HG02852 (cell line): ENCODE measurements around the gene SEC62.

Experiments used
- ATAC-seq: cut with Tn5 transposase; IDR thresholded peaks from one replicate; pipeline ENCODE4 v1.9.1; 2021; ENCODE audit warnings: mild to moderate bottlenecking, moderate library complexity; ENCODE audit not compliant: unreplicated experiment

SEC62 gene, protein sequence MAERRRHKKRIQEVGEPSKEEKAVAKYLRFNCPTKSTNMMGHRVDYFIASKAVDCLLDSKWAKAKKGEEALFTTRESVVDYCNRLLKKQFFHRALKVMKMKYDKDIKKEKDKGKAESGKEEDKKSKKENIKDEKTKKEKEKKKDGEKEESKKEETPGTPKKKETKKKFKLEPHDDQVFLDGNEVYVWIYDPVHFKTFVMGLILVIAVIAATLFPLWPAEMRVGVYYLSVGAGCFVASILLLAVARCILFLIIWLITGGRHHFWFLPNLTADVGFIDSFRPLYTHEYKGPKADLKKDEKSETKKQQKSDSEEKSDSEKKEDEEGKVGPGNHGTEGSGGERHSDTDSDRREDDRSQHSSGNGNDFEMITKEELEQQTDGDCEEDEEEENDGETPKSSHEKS

GRCh38 chr3:169966428-169966950, at the start of gene SEC62:
SEC62 (plus strand) TSS chr3:169966807; CDS start chr3:169966823, 16 bp downstream.
- peak; percentile 87 for ATAC-seq

GRCh38 chr3:169923189-169923588, 43.4 kb upstream of the SEC62 start:
- ATAC-seq: no peak

GRCh38 chr3:169923831-169924230, 42.8 kb upstream of the SEC62 start:
- no peak for ATAC-seq

DNA sequence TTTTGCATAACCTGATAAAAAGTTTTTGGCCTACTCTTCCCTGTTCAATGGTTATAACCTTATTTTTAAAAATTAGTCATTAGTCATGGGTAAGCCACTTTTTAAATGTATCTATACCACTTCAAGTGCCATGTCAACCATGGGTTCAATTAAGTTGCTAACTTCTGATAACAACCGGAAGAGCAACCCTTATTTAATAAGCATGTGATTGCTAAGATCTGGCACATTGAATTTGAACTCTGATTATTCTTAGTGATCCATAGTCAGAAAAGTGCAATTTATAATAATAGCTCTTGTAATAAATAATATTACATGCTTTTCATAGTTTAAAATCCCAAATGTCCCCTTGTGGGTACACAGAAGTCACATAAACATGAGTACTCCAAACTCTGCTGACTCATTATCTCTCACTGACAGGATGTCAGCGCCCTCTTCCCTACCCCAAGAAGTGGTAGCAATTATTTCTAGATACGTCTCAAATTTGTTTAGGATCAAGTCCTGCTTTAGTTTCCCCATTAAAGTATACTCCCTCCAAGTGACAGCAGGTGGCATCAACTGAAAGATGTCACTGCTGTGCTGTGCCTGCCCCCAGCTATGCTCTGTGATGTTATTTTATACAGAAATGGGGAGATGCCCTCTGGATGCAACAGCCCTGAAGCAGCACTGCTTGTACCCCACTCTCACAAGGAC, 36.6 kb upstream of the SEC62 start:
- ATAC-seq: no peak

GRCh38 chr3:169930843-169931242, 35.8 kb upstream of the SEC62 start:
- no peak for ATAC-seq

DNA sequence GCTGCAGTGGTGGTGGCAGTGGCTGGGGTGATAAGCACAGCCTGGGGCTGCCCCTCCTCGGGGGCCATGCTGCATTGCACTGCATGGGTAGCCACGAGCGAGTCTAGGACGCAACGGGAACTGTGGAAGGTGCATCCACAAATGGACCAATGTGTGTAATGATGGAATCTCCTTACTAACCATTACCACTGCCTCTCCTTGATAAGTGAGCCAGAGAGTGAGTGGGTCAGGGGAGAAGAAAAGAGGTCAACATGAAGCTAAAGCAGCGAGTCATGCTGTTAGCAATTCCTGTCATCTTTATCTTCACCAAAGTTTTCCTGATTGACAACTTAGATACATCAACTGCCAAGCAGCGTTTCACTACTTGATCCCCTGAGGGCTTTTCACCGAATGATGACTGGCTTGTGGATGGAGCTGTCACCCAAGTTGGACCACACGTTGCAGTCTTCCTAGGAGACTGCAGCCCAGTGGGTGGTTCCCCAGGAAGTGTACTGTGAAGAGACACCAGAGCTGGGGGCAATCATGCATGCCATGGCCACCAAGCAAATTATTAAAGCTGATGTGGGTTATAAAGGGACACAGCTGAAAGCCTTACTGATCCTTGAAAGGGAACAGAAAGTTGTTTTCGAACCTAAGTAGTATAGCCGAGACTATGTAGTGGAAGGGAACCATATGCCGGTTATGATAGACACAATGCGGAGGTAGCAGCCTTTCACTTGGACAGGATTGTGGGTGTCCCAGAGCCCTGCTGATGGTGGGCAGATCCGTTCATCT, 34.7 kb upstream of the SEC62 start:
- peak; percentile 95 for ATAC-seq

DNA sequence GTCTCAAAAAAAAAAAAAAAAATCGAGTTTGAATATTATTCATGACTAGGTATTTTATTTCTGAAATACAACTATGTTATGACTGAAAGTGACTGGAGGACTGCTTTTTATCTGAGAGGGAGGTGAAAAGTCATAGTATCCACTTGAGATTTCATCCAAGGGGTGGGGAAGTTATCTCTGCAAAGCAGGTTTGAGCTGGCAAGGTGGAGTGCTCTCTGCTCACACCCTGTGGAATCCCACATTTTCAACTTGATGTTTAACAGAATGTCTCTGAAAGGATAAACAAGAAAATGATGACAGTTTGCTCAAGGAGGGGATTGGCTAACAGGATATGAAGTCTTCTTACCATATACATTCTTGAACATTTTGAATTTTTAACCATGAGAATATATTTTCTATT, 27.3 kb upstream of the SEC62 start:
- ATAC-seq: no peak

GRCh38 chr3:169939751-169940150, 26.9 kb upstream of the SEC62 start:
- no peak for ATAC-seq

GRCh38 chr3:169940470-169941181, 26.0 kb upstream of the SEC62 start:
- ATAC-seq: peak; percentile 64

DNA sequence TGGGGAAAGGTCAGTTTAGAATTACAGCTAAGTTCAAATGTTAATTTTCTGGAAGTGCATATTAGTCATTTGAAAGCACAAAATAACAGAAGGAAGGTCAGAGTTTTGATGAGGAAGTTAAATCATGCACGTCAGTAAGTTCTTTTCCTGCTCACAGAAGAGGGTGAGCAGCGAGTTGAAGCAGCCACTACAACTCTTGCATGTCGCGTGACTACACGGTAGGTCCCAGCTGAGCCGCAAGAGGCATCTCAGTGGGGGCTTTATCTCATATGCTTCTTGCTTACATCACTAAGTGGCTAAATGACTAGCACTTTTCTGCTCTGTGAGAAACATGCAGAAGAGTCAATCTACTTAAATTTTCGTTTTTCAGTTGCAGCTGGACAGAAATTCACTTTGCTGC, 21.3 kb upstream of the SEC62 start:
- peak; percentile 89 for ATAC-seq

DNA sequence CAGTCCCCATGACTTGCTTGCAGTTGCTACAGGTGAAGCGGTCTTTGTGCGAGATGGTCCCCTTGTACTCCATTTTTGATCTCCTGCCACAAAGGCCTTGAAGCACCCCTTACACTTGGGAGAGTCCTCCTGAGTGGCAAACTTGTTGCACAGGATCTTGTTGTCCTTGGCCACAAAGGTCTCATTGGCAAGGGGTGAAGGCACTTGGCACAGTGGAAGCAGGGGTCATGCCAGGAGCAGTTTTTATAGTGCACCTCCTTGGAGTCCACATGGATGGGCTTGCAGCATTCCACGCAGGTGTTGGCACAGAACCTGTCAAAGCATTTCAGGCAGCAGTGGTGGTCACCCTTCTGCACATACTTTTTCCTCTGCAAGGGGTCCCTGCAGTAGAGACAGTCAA, 20.3 kb upstream of the SEC62 start:
- ATAC-seq: no peak

DNA sequence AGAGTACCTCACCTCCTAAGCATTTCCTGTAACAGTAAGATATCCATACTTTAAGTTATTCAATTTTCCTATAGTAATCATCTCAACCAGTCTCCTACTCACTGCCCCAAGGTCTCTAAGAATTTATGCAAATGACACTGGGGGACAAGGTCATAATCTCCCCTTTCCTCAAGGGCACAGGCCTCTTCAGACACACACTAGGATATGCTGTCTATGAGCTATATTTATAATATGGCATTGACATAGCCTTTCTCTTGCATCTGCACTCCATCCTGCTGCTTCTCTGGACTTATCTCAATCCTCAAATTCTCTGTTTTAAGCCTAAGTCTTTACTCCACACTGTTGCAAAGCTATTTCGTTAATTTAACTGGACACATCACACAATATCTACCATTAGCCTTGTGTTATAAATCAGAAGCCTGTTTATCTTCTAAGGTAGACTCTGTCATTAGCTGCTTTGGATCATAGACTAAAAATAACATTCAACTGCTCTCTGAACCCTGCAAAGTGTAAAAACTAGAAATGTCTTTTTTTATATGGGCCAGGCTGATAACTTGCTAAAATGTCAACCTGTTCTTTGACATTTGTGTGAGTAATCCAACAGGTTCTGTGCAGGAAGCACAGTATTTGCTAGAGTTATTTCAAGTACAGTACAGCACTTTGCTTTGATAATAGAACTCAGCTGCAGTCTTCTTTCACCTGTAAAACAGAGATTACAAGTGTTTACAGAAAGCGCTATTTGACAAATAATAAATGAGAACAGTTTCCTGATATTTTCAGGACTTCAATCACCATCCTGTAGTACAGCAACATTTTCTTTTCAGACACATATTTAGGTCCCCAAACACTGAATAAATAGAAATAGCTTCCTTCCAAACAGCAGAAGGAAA, 17.8 kb upstream of the SEC62 start:
- no peak for ATAC-seq

DNA sequence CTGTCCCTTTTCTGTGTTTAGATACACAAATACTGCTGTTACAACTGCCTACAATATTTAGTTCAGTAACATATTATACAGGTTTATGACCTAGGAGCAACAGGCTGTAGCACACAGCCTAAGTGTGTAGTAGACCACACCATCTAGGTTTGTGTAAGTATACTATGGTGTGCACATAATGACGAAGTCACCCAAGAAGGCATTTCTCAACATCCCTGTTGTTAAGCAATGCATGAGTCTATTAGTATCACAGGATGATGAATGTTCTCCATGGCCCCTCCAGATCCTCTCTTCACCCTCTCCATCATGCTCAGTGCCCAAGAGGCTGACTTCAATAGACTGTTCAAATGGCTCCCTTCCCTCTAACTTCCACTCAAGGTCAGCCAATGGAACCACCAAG, 14.6 kb upstream of the SEC62 start:
- no peak for ATAC-seq

- ATAC-seq: peak; percentile 27
Observed at GRCh38 chr3:169953462-169954141, 13.0 kb upstream of the SEC62 start.

- peak; percentile 74 for ATAC-seq
Observed at GRCh38 chr3:169954142-169954756, 12.4 kb upstream of the SEC62 start.

DNA sequence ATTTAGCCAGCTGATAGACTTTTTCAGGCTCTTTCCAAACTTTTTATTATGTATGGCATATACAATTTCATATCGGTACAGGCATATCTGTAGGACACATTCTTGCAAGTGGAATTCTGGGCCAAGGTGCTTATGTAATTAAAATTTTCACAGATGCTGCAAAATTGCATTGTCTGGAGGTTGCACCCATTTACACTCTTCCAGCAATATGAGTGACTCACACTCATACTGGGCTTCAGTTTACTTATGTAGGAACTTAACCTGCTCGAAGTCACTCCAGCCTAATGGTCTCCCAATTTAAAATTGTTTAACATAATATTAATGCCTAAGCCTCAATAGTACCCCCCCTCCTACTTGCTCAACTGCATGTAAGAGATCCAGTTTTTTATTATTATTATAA, 11.2 kb upstream of the SEC62 start:
- no peak for ATAC-seq

GRCh38 chr3:169964176-169964575, 2.4 kb upstream of the SEC62 start:
- no peak for ATAC-seq

- ATAC-seq: peak; percentile 27
Observed at GRCh38 chr3:169965562-169966427, 812 bp upstream of the SEC62 start.
